Activated CD8-positive, alpha-beta T cell treated with anti-CD3 and anti-CD28 coated beads for 36 hours (primary cell): ENCODE data around the gene OR2T34. TPM values are rescaled to one million over a fixed set of nuclear protein-coding genes. Genes with fewer than 3 reads are reported as not detected.

ENCODE experiments used
- ATAC-seq: fragments of 200-7000 bp; cut with Tn5 transposase; one replicate; pipeline ENCODE4 v1.10.0; 2021; ENCODE audit warnings: mild to moderate bottlenecking, moderate library complexity
- CTCF ChIA-PET: fragments of 350-600 bp; sonication (Branson Sonifier 250); formaldehyde crosslinking; loops from one replicate; lab custom pipeline; 2021; ENCODE audit warnings: antibody characterized with exemption; lab: Charles Lee
- POLR2A ChIA-PET: fragments of 350-600 bp; sonication (Branson Sonifier 250); formaldehyde crosslinking; loops from one replicate; lab custom pipeline; 2021; ENCODE audit warnings: antibody characterized with exemption; lab: Charles Lee
- DNase-seq: peaks from one replicate; pipeline ENCODE4 v3.0.0-alpha.2; 2020
- H3K27ac Mint-ChIP-seq: one replicate; pipeline ENCODE4 v1.8.0; 2021; ENCODE audit warnings: mild to moderate bottlenecking, mixed read lengths
- H3K27me3 Mint-ChIP-seq: one replicate; pipeline ENCODE4 v1.8.0; 2021; ENCODE audit warnings: mixed read lengths
- H3K36me3 Mint-ChIP-seq: one replicate; pipeline ENCODE4 v1.8.0; 2021; ENCODE audit warnings: low read depth, mixed read lengths
- H3K4me1 Mint-ChIP-seq: one replicate; pipeline ENCODE4 v1.8.0; 2021; ENCODE audit warnings: low read depth, mixed read lengths
- H3K4me3 Mint-ChIP-seq: one replicate; pipeline ENCODE4 v1.8.0; 2021; ENCODE audit warnings: mild to moderate bottlenecking, moderate library complexity, mixed read lengths
- H3K9me3 Mint-ChIP-seq: one replicate; pipeline ENCODE4 v1.8.0; 2021; ENCODE audit warnings: mixed read lengths
- intact Hi-C: fragments of 100-400 bp; cut with micrococcal nuclease; formaldehyde crosslinking; loops from one replicate; pipeline ENCODE4 v1.10.0; 2022
- total RNA-seq, 2 experiments: library from RNA; stranded (reverse); gene quantifications; one replicate each; pipeline ENCODE4 v1.2.3, GENCODE V29; 2021
- TF ChIP-seq, protein P1 (sequence below): fragments of 200-600 bp; IDR thresholded peaks from one replicate; pipeline ENCODE4 v1.8.0; 2022; ENCODE audit warnings: antibody characterized with exemption, mild to moderate bottlenecking

OR2T34 gene
- total RNA-seq, 2 experiments from 2014 or later = not detected

DNA sequence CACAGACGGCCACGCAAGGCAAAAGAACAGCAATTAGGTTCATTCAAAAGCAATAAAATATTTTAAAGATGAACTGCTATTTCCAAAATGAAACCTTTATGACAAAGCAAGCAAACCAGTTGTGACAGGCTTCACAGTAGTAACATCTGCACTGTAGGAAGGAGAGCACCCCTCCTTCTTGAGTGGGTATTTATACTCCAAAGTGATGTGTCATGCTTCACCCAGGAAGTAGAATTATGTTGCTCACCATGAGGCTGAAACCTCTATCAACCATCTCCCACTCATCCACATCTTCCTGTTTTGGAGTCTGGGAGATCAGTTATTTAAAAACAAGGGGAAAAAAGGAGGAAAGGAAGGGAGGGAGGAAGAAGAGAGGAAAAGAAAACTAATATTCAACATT is 22.1 kb upstream of the OR2T34 start:
- ChIA-PET POLR2A (no interaction called here), CTCF (no interaction called here)
- Mint-ChIP-seq H3K4me3 (no peak overlapping the region), H3K36me3 (no peaks in the 10 kb centered on the region), H3K4me1 (peaks cover 7% of the 10 kb centered on the region), H3K27me3 (no peaks in the 10 kb centered on the region), H3K9me3 (no peaks in the 10 kb centered on the region), H3K27ac (no peak overlapping the region)
- ATAC-seq (peak; percentile 83), DNase-seq (no peak)
- TF ChIP-seq, protein P1, sequence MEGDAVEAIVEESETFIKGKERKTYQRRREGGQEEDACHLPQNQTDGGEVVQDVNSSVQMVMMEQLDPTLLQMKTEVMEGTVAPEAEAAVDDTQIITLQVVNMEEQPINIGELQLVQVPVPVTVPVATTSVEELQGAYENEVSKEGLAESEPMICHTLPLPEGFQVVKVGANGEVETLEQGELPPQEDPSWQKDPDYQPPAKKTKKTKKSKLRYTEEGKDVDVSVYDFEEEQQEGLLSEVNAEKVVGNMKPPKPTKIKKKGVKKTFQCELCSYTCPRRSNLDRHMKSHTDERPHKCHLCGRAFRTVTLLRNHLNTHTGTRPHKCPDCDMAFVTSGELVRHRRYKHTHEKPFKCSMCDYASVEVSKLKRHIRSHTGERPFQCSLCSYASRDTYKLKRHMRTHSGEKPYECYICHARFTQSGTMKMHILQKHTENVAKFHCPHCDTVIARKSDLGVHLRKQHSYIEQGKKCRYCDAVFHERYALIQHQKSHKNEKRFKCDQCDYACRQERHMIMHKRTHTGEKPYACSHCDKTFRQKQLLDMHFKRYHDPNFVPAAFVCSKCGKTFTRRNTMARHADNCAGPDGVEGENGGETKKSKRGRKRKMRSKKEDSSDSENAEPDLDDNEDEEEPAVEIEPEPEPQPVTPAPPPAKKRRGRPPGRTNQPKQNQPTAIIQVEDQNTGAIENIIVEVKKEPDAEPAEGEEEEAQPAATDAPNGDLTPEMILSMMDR = no peak
- intact Hi-C loops = no loop called here

DNA sequence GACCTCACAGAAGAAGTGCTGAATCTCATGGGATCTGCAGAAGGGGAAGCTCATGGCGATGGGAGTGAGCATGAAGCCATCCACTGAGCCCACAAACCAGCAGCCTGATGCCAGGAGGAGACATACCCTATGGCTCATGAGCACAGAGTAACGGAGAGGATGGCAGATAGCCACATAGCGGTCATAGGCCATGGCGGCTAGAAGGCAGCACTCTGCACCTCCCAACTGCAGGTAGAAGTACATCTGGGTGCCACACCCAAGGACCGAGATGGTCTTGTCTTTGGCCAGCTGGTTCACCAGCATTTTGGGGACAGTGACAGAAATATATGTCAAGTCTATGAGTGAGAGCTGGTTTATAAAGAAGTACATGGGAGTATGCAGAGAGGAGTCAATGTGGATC is 18.7 kb upstream of the OR2T34 start:
- intact Hi-C loops = no loop called here
- DNase-seq = no peak
- H3K4me3 Mint-ChIP-seq = no peak overlapping the region
- no peaks in the 10 kb centered on the region for H3K9me3 Mint-ChIP-seq
- H3K36me3 Mint-ChIP-seq = no peaks in the 10 kb centered on the region
- ChIA-PET POLR2A (no interaction called here), CTCF (no interaction called here)
- H3K27me3 Mint-ChIP-seq = no peaks in the 10 kb centered on the region
- peaks cover 7% of the 10 kb centered on the region for H3K4me1 Mint-ChIP-seq
- TF ChIP-seq, protein P1 = no peak
- no peak overlapping the region for H3K27ac Mint-ChIP-seq
- ATAC-seq = no peak

DNA sequence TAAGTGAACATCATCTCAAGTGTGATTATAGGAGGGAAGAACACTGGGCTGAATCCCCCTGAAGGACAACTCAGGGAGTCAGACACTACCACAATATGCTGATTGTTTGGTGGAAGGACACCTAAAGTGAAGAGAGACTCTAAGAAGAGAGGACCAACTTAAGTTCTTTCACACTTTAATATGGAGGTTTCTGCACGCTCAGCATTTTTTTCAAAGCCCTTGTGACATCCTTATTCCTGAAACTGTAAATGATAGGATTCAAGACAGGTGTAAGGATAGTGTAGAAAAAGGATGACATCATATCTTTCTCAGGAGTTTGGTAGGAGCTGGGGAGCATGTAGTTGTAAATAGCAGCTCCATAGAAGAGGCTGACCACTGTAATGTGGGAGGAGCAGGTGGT is 18.1 kb upstream of the OR2T34 start:
- H3K36me3 Mint-ChIP-seq = no peaks in the 10 kb centered on the region
- POLR2A ChIA-PET = no interaction called here
- TF ChIP-seq, protein P1 = no peak

DNA sequence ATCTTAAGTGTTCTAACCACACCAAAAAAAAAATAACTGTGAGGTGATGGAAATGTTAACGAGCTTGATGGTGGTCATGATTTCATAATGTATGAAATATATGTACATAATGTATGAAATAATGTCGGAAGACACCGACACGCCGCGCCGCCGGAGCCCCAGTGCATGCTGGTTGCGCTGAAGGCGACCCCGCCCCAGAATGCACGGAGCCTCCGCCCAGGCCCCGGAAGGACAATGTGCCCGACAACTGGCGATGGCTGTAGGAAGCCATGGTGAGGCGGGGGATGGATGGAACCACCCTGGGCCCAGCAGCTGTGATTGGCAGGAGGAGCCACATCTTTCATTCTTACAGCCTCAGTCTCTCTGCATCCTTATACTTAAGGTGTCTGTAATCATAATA is 15.5 kb upstream of the OR2T34 start:
- H3K36me3 Mint-ChIP-seq = no peaks in the 10 kb centered on the region
- ATAC-seq (no peak), DNase-seq (no peak)
- POLR2A ChIA-PET = no interaction called here
- intact Hi-C loops = no loop called here
- no peaks in the 10 kb centered on the region for H3K9me3 Mint-ChIP-seq
- H3K27ac Mint-ChIP-seq = no peak overlapping the region
- H3K4me1 Mint-ChIP-seq = no peaks in the 10 kb centered on the region
- H3K4me3 Mint-ChIP-seq = no peak overlapping the region
- TF ChIP-seq, protein P1 = no peak
- peaks cover 1% of the 10 kb centered on the region for H3K27me3 Mint-ChIP-seq
- CTCF ChIA-PET = no interaction called here

More for the DNA sequence above, 18.1 kb upstream of the OR2T34 start:
- Mint-ChIP-seq H3K4me1 (peaks cover 7% of the 10 kb centered on the region), H3K27ac (no peak overlapping the region), H3K9me3 (no peaks in the 10 kb centered on the region), H3K4me3 (no peak overlapping the region), H3K27me3 (no peaks in the 10 kb centered on the region)
- ATAC-seq = no peak
- intact Hi-C loops = no loop called here
- DNase-seq = no peak
- CTCF ChIA-PET = no interaction called here

DNA sequence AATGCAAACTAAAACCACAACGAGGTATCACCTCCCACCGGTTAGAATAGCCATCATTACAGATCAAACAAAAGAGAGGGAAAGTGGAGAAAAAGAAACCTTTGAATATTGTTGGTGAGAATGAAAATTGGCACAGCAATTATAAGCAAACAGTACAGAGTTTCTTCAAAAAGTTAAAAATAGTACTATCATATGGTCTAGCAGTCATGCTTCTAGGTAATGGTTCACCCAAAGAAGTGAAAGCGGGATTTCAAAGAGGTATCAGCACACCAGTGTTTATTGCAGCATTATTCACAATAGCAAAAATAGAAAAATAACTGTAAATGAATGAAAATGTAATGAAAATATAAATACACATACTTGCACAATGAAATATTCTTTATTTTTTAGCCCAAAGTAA is 14.8 kb upstream of the OR2T34 start:
- CTCF ChIA-PET = interaction anchor here (0.6 kb wide), 1 partner anchor 107 kb away, joined by 3 read pairs; no protein-coding TSS in a partner anchor

More for the DNA sequence above, 14.8 kb upstream of the OR2T34 start:
- TF ChIP-seq, protein P1 = no peak
- H3K27ac Mint-ChIP-seq = no peak overlapping the region
- ATAC-seq = no peak
- intact Hi-C loops = no loop called here
- H3K36me3 Mint-ChIP-seq = no peaks in the 10 kb centered on the region
- no peak for DNase-seq
- no peaks in the 10 kb centered on the region for H3K9me3 Mint-ChIP-seq
- peaks cover 1% of the 10 kb centered on the region for H3K27me3 Mint-ChIP-seq
- POLR2A ChIA-PET = no interaction called here
- H3K4me3 Mint-ChIP-seq = no peak overlapping the region
- H3K4me1 Mint-ChIP-seq = no peaks in the 10 kb centered on the region
